Spleen (tissue), 11 donors: ENCODE results near the gene ENOX2. TPM values are rescaled to one million over a fixed set of nuclear protein-coding genes. Genes with fewer than 3 reads are reported as not detected.

Source experiments
- DNase-seq: peaks from one replicate; pipeline ENCODE4 v3.0.0-alpha.2; 2020
- H3K27ac ChIP-seq, 8 donors: fragments of 200-600 bp; sonication (generic) in 7 of 8; 1 replicate in 4 of 8; 2 replicates in 4 of 8; pipeline versions ENCODE4 v1.5.0 to v1.8.0; 2016 to 2021; ENCODE audit warnings: inconsistent platforms in 4 of 8, mild to moderate bottlenecking in 4 of 8, moderate library complexity in 1 of 8
- H3K27me3 ChIP-seq, 7 donors: fragments of 200-600 bp; sonication (generic) in 6 of 7; replicated peaks in 1 of 7; 1 replicate in 4 of 7; 2 replicates in 3 of 7; pipeline versions ENCODE4 v1.5.0 to v1.8.0; 2016 to 2021; ENCODE audit warnings: inconsistent platforms in 3 of 7, mild to moderate bottlenecking in 1 of 7
- H3K36me3 ChIP-seq, 6 donors: fragments of 200-600 bp; sonication (generic) in 5 of 6; 1 replicate in 4 of 6; 2 replicates in 2 of 6; pipeline versions ENCODE4 v1.5.0 to v1.8.0; 2016 to 2021; ENCODE audit warnings: inconsistent platforms in 2 of 6
- H3K4me1 ChIP-seq, 6 donors: fragments of 200-600 bp; sonication (generic) in 5 of 6; 1 replicate in 3 of 6; 2 replicates in 3 of 6; pipeline versions ENCODE4 v1.5.0 to v1.8.0; 2016 to 2021; ENCODE audit warnings: inconsistent platforms in 3 of 6
- H3K4me3 ChIP-seq, 8 donors: fragments of 200-600 bp; sonication (generic) in 7 of 8; 1 replicate in 4 of 8; 2 replicates in 4 of 8; pipeline versions ENCODE4 v1.5.0 to v1.8.0; 2016 to 2021; ENCODE audit warnings: inconsistent platforms in 4 of 8, mild to moderate bottlenecking in 4 of 8, moderate library complexity in 2 of 8
- H3K9me3 ChIP-seq, 8 donors: fragments of 200-600 bp; sonication (generic) in 7 of 8; 1 replicate in 4 of 8; 2 replicates in 4 of 8; pipeline versions ENCODE4 v1.5.0 to v1.8.0; 2016 to 2021; ENCODE audit warnings: inconsistent platforms in 4 of 8
- POLR2A ChIP-seq, 3 donors: fragments of 450-650 bp; IDR thresholded peaks; one replicate each; pipeline ENCODE4 v1.5.1; 2017; ENCODE audit warnings: antibody characterized with exemption in 3 of 3, mild to moderate bottlenecking in 1 of 3
- POLR2AphosphoS5 ChIP-seq, 3 donors: sonication (generic); formaldehyde crosslinking; IDR thresholded peaks; one replicate each; pipeline ENCODE4 v1.5.1; 2017; ENCODE audit warnings: antibody characterized with exemption in 3 of 3
- WGBS, 5 donors: extraction: QIAGEN DNeasy Blood & Tissue Kit in 3 of 5; methylation state at CpG; one replicate each; pipeline versions ENCODE4 v1.1.5 to v1.1.7; 2013 to 2018; 5-methylcytosine and 5-hydroxymethylcytosine counted together
- intact Hi-C: fragments of 100-400 bp; cut with DNase I; formaldehyde crosslinking; loops from one replicate; pipeline ENCODE4 v1.15.0; 2023; ENCODE audit warnings: low total_unique reads
- polyA plus RNA-seq, 3 donors: library from polyadenylated mRNA; stranded (reverse); fragments of 200-250 nt; gene quantifications; one replicate each; pipeline ENCODE4 v1.2.1, GENCODE V29; 2013
- total RNA-seq, 7 donors: library from RNA; depleted of rRNA in 3 of 7; stranded (reverse); fragments of >200 nt in 3 of 7; fragmentation: NEBNext Ultra II Directional in 4 of 7; extraction: Animal tissue kit (Norgen Biotek cat#: 25700) in 4 of 7; gene quantifications; one replicate each; pipeline versions ENCODE4 v1.1.0 to v1.2.1, GENCODE V29; 2016 to 2021
- TF ChIP-seq, protein P1 (sequence below), 11 experiments: fragments of 200-600 bp in 7 of 11; fragments of 450-650 bp in 4 of 11; sonication (generic) in 4 of 11; IDR thresholded peaks in 8 of 11; conservative IDR thresholded peaks in 3 of 11; 1 replicate in 7 of 11; 2 replicates in 4 of 11; pipeline versions ENCODE4 v1.4.0 to v1.8.0; 2016 to 2021; ENCODE audit warnings: antibody characterized with exemption in 11 of 11, inconsistent platforms in 4 of 11, mild to moderate bottlenecking in 1 of 11
- donor health status: healthy with polysubstance abuse.
- donor health status: DM: no; HTN: no; CAD: no; lungs with moderate emphysema.
- donor health status: DM: no; HTN: no; CAD: no.
- donor health status: Bipolar disorder and iron deficiency.
- donor health status: healthy.
- donor health status: DM: no; HTN: no; CAD: no.
- donor health status: DM: yes; HTN: yes; CAD: no.

The ENOX2 gene
- total and polyA plus RNA-seq, 10 donors = 5.2 to 30.0 (median 17.4) TPM

DNA sequence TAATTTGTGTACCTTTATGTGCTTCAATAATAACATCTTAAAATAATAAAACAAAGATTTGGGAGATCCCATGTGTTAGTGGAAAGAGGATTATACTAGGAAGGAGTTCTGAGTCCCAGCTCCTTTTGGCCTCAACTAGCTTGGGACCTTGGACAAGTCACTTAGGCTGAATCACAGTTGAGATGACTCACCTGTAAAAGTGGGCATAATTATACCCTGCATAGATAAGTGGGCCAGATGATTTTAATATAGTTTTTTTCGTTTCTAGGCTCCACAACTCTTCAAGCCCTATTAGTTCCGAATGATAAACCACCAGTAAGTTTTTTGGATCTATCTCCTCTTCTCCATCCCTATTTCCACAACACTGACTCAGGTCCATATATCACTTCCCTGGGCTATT is 131.8 kb downstream of the ENOX2 start:
- DNase-seq = no peak
- no peaks in the 10 kb centered on the region for H3K27me3 ChIP-seq
- H3K27ac ChIP-seq = no peak overlapping the region
- no peak overlapping the region for H3K4me3 ChIP-seq
- TF ChIP-seq, protein P1, sequence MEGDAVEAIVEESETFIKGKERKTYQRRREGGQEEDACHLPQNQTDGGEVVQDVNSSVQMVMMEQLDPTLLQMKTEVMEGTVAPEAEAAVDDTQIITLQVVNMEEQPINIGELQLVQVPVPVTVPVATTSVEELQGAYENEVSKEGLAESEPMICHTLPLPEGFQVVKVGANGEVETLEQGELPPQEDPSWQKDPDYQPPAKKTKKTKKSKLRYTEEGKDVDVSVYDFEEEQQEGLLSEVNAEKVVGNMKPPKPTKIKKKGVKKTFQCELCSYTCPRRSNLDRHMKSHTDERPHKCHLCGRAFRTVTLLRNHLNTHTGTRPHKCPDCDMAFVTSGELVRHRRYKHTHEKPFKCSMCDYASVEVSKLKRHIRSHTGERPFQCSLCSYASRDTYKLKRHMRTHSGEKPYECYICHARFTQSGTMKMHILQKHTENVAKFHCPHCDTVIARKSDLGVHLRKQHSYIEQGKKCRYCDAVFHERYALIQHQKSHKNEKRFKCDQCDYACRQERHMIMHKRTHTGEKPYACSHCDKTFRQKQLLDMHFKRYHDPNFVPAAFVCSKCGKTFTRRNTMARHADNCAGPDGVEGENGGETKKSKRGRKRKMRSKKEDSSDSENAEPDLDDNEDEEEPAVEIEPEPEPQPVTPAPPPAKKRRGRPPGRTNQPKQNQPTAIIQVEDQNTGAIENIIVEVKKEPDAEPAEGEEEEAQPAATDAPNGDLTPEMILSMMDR (IDR thresholded peaks at IDR 0.05 in 8 of 11, conservative IDR thresholded peaks at IDR 0.05 in 3 of 11) = no peak
- TF ChIP-seq POLR2AphosphoS5 (IDR thresholded peaks at IDR 0.05) (no peak), POLR2A (IDR thresholded peaks at IDR 0.05) (no peak)
- no peaks in the 10 kb centered on the region for H3K4me1 ChIP-seq
- no peaks in the 10 kb centered on the region for H3K9me3 ChIP-seq
- no peaks in the 10 kb centered on the region for H3K36me3 ChIP-seq
- intact Hi-C loops = no loop called here
- 47 to 97% (median 87%) methylated on average over 2 of the region's 2 CpGs for WGBS, 5 donors

DNA sequence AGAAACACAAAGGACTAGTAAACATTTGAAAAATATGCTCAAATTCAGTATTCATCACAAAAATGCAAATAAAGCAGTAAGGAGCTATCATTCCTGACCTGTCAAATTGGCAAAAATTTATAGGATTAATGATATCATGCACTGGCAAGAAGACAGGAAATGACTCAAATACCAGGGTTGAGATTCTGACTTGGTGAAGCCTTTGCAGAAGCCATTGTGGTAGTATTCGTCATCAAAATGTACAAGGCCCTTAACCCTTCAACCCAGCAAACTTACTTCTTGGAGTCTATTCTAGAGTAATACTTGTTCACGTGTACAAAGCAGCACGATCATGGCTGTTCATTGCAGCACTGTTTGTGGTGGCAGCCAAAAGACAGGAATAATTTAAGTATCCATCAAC is 132.4 kb downstream of the ENOX2 start:
- intact Hi-C loops = no loop called here

DNA sequence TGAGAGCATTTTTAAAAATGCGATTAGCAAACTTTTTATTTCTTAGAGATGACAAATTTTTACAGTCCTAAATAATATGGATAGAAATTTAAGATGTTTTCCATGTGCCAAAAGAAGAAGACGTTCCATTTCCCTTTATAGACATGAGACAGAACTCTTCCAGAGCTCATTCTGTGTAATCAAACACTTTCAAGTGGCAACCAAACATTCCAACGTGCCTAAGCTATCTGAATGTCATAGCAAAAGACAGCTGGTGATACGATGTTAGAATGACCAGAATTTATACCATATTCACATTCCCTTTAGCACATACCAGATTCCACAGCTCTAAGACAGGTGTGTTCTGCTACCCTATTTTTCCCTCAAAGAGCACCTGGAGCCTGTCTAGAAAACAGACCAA is 133.2 kb downstream of the ENOX2 start:
- no peaks in the 10 kb centered on the region for H3K9me3 ChIP-seq
- 67 to 93% (median 86%) methylated on average over 4 of the region's 4 CpGs for WGBS, 5 donors
- no peak for TF ChIP-seq POLR2AphosphoS5 (IDR thresholded peaks at IDR 0.05)
- TF ChIP-seq, protein P1 (IDR thresholded peaks at IDR 0.05 in 8 of 11, conservative IDR thresholded peaks at IDR 0.05 in 3 of 11) = no peak
- no peak for TF ChIP-seq POLR2A (IDR thresholded peaks at IDR 0.05)

More for the DNA sequence above, 132.4 kb downstream of the ENOX2 start:
- no peak overlapping the region for H3K4me3 ChIP-seq
- TF ChIP-seq POLR2A (IDR thresholded peaks at IDR 0.05) = no peak
- no peak for TF ChIP-seq POLR2AphosphoS5 (IDR thresholded peaks at IDR 0.05)
- TF ChIP-seq, protein P1 (IDR thresholded peaks at IDR 0.05 in 8 of 11, conservative IDR thresholded peaks at IDR 0.05 in 3 of 11) = no peak
- H3K4me1 ChIP-seq = no peaks in the 10 kb centered on the region
- H3K36me3 ChIP-seq = no peaks in the 10 kb centered on the region
- WGBS, 5 donors = 66 to 88% (median 76%) methylated on average over 3 of the region's 3 CpGs
- no peaks in the 10 kb centered on the region for H3K9me3 ChIP-seq
- H3K27me3 ChIP-seq = no peaks in the 10 kb centered on the region
- DNase-seq = no peak
- no peak overlapping the region for H3K27ac ChIP-seq

DNA sequence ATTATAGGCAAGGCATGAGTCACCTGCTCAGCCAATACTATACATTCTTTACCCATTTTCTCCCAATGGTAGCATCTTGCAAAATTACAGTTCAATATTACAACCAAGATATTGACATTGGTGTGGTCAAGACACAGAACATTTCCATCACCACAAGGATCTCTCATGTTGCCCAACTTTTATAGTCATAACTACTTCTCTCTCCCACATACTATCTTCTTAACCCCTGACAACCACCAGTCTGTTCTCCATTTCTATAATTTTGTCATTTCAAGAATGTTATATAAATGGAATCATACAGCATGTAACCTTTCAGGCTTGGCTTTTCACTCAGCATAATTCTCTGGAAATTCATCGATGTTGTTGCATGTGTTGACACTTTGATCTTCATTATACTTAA is 144.9 kb downstream of the ENOX2 start:
- Histone ChIP-seq H3K9me3 (peaks cover 0 to 9% (median 0%) of the 10 kb centered on the region in 8 donors), H3K4me3 (no peak overlapping the region), H3K27me3 (no peaks in the 10 kb centered on the region), H3K4me1 (no peaks in the 10 kb centered on the region), H3K27ac (no peak overlapping the region), H3K36me3 (no peaks in the 10 kb centered on the region)
- no peak for DNase-seq
- intact Hi-C loops = no loop called here
- no peak for TF ChIP-seq POLR2A (IDR thresholded peaks at IDR 0.05)
- TF ChIP-seq, protein P1 (IDR thresholded peaks at IDR 0.05 in 8 of 11, conservative IDR thresholded peaks at IDR 0.05 in 3 of 11) = no peak
- no peak for TF ChIP-seq POLR2AphosphoS5 (IDR thresholded peaks at IDR 0.05)
- 89 to 96% (median 94%) methylated on average over 1 of the region's 1 CpG for WGBS, 5 donors

More for the DNA sequence above, 133.2 kb downstream of the ENOX2 start:
- Histone ChIP-seq H3K4me3 (no peak overlapping the region), H3K36me3 (no peaks in the 10 kb centered on the region), H3K4me1 (no peaks in the 10 kb centered on the region), H3K27ac (no peak overlapping the region), H3K27me3 (no peaks in the 10 kb centered on the region)
- DNase-seq = no peak
- intact Hi-C loops = no loop called here
